ENCODE data around the gene MAP7. TPM values are rescaled to one million over a fixed set of nuclear protein-coding genes. Genes with fewer than 3 reads are reported as not detected.
"Not testable (repeated sequence)": the region's sequence is repeated elsewhere in the genome, so short reads cannot be mapped to it uniquely, and the experiment has no call there.

MAP7 gene
- total and polyA plus RNA-seq, 2 experiments from 2014 or later = 4.1 to 13.8 TPM

DNA sequence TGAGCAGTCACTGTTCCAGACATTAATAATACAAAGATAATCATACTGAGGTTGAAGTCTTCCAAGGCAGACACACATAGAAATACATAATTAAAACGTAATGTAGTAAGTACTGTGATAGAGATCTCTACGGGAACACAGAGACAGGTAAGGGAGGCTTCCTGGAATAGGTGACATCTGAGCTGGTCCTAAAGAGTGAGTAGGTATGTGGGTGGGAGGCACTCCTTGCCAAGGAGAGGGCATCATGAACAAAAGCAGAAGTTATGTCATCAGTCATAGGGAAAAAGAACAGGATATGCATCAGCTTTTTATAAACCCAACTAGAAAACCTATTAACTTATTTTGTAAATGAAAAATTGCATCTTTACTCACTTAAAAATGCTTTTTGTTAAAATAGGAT is 110.0 kb downstream of the MAP7 start:
- no peak for DNase-seq (ENCODE audit: low read depth in 1 of 2, low spot score in 1 of 2)
- no peaks in the 10 kb centered on the region for H3K36me3 ChIP-seq
- no peak for TF ChIP-seq CTCF (IDR thresholded peaks at IDR 0.05; ENCODE audit: low read depth, low read length)
- no peaks in the 10 kb centered on the region for H3K9me3 ChIP-seq (ENCODE audit: low read depth)
- no peaks in the 10 kb centered on the region for H3K4me1 ChIP-seq (ENCODE audit: low read depth)
- H3K27me3 ChIP-seq = no peaks in the 10 kb centered on the region
- H3K4me3 ChIP-seq = no peak overlapping the region
- no peak overlapping the region for H3K27ac ChIP-seq

DNA sequence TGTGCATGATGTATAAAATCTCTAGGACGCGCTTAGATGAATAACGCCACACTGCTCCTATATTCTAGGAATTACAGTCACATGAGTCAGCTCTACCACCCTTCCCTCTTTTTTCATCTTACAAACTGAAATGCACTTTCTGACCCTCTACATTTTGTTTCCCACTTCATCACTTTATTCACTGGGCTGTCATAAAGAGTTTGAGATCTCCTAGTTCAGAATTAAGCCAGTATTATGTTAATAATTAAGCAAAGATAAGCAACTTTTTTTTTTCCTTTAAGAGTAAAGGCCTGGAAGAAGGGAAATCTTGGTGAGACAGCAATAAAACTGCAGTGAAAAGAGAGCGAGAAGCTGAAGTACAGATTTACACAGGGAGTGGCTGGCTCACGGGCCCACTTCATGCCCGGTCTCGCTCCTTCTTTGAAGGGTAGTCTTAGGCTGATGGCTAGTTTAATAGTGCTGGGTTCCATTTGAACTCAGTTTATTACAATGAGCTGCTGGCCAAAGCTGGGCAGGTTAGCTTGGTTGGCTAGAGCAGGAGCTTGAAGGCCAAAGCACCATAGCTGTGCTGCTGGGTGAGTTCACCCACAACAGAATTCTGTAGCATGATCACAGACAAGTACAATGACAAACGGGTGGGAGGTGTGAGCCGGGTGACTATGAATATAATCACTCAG is 110.6 kb downstream of the MAP7 start:
- H3K27ac ChIP-seq = no peak overlapping the region
- H3K36me3 ChIP-seq = no peaks in the 10 kb centered on the region
- no peaks in the 10 kb centered on the region for H3K9me3 ChIP-seq (ENCODE audit: low read depth)
- H3K27me3 ChIP-seq = no peaks in the 10 kb centered on the region
- no peak overlapping the region for H3K4me3 ChIP-seq
- H3K4me1 ChIP-seq (ENCODE audit: low read depth) = no peaks in the 10 kb centered on the region
- TF ChIP-seq CTCF (IDR thresholded peaks at IDR 0.05; ENCODE audit: low read depth, low read length) = no peak
- DNase-seq (ENCODE audit: low read depth in 1 of 2, low spot score in 1 of 2) = no peak

- no peak for TF ChIP-seq CTCF (IDR thresholded peaks at IDR 0.05; ENCODE audit: low read depth, low read length)
- no peaks in the 10 kb centered on the region for H3K36me3 ChIP-seq
- no peaks in the 10 kb centered on the region for H3K9me3 ChIP-seq (ENCODE audit: low read depth)
- H3K4me1 ChIP-seq (ENCODE audit: low read depth) = no peaks in the 10 kb centered on the region
- no peak overlapping the region for H3K4me3 ChIP-seq
- H3K27me3 ChIP-seq = no peaks in the 10 kb centered on the region
- no peak for DNase-seq (ENCODE audit: low read depth in 1 of 2, low spot score in 1 of 2)
- H3K27ac ChIP-seq = no peak overlapping the region
Observed at GRCh38 chr6:136438441-136438840, 111.8 kb downstream of the MAP7 start.

GRCh38 chr6:136437246-136437645 is 113.0 kb downstream of the MAP7 start:
- H3K36me3 ChIP-seq = no peaks in the 10 kb centered on the region
- TF ChIP-seq CTCF (IDR thresholded peaks at IDR 0.05; ENCODE audit: low read depth, low read length) = no peak
- H3K4me1 ChIP-seq (ENCODE audit: low read depth) = no peaks in the 10 kb centered on the region

GRCh38 chr6:136435101-136435500 is 115.1 kb downstream of the MAP7 start:
- TF ChIP-seq CTCF (IDR thresholded peaks at IDR 0.05; ENCODE audit: low read depth, low read length) = no peak
- Histone ChIP-seq H3K27ac (no peak overlapping the region), H3K27me3 (no peaks in the 10 kb centered on the region), H3K4me1 (ENCODE audit: low read depth) (no peaks in the 10 kb centered on the region), H3K9me3 (ENCODE audit: low read depth) (no peaks in the 10 kb centered on the region), H3K36me3 (no peaks in the 10 kb centered on the region), H3K4me3 (no peak overlapping the region)
- no peak for DNase-seq (ENCODE audit: low read depth in 1 of 2, low spot score in 1 of 2)

More at GRCh38 chr6:136437246-136437645, 113.0 kb downstream of the MAP7 start:
- no peak for DNase-seq (ENCODE audit: low read depth in 1 of 2, low spot score in 1 of 2)
- no peak overlapping the region for H3K27ac ChIP-seq
- no peak overlapping the region for H3K4me3 ChIP-seq
- H3K9me3 ChIP-seq (ENCODE audit: low read depth) = no peaks in the 10 kb centered on the region
- no peaks in the 10 kb centered on the region for H3K27me3 ChIP-seq

- H3K4me3 ChIP-seq; H3K27me3 ChIP-seq; DNase-seq (ENCODE audit: low read depth in 1 of 2, low spot score in 1 of 2); H3K27ac ChIP-seq; H3K9me3 ChIP-seq (ENCODE audit: low read depth); H3K36me3 ChIP-seq: not testable (repeated sequence)
- peaks cover 10% of the 10 kb centered on the region for H3K4me1 ChIP-seq (ENCODE audit: low read depth)
Observed at GRCh38 chr6:136431306-136431705, 118.9 kb downstream of the MAP7 start.
